Activated CD4-positive, alpha-beta T cell treated with anti-CD3 and anti-CD28 coated beads, Interleukin-2, Interleukin-6, amounts not matched to agents 100 ng/mL and 50 ng/mL, durations not matched to agents 16 hours and 8 hours (primary cell): ENCODE measurements around the gene TYW1B.
"Not testable (repeated sequence)": the region's sequence is repeated elsewhere in the genome, so short reads cannot be mapped to it uniquely, and the experiment has no call there.

Experiments used
- DNase-seq: peaks from one replicate; pipeline ENCODE4 v3.0.0-alpha.2; 2020

Gene TYW1B

DNA sequence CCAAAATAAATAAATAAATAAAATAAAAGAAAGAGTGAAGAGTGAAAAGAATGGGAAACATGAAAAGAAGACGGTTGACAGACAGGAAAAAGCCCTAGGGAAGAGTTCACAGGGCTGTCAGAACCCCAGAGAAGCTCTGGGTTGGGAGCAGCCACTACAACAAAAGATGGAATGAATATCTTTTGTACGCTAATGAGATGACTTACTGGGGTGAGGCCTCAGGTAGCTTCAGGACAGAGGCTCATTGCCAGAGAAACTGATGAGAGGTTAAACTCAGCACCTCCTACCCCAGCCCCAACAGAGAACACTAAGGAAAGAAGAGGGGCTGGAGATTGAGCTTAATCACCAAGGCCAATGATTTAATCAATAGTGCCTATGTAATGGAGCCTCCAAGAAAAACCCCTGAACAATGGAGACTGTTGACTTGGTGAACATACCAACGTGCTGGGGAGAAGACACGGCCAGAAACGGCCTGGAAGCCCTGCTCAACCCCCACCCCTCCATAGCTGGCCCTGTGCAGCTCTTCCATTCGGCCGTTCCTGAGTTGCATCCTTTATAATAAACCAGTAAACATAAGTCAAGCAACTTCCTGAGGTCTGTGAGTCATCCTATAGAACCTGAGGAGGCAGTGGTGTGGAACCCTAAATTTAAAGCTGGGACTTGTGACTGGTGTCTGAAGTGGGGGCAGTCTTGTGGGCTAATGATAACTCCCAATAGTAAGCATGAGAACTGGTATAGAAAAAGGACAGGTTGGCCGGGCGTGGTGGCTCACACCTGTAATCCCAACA is 11.4 kb downstream of the TYW1B start:
- not testable (repeated sequence) for DNase-seq

DNA sequence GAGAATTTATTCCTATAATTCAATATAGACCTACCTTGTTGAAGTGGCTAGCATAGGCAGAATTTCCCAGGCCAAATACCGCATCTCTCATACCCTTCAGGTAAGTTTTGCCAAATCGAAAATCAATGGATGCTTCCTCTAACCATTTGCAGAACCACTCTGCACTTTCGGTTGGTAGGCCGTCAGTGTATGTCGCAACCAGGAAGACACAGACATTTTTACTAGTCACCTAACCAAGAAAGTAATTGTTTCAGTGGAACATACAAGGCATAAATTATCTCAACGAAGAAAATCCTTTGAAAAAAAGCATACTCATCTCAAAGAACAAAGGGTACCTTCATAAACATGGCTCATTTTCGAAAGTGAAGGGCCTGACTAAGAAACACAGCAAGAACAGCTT is 17.6 kb downstream of the TYW1B start:
- not testable (repeated sequence) for DNase-seq

DNA sequence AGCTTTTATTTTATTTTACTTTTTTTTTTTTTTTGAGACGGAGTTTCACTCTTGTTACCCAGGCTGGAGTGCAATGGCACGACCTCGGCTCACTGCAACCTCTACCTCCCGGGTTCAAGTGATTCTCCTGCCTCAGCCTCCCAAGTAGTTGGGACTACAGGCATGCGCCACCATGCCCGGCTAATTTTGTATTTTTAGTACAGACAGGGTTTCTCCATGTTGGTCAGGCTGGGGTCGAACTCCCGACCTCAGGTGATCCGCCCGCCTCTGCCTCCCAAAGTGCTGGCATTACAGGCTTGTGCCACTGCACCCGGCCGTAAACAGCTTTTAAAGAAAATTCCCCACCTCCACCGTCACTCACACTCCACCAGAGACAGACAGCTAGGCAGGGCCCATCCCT is 19.5 kb downstream of the TYW1B start:
- DNase-seq, result not testable (repeated sequence)

DNA sequence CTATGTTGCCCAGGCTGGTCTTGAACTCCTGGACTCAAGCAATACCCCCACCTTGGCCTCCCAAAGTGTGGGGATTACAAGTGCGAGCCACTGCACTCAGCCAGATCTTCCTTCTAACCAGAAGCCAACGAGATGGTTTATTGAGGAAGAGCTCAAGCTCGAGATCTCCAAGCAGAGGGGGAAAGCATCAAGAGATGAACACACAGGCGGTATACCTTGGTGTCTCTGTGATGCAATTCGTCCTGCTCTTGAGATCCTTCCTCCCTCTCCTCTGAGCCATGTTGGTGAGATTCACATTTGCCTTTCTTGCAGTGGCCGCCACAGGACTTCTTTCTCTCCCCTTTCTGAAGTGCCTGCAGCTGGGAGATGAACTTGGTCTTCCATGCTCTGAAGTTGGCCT is 21.1 kb downstream of the TYW1B start:
- not testable (repeated sequence) for DNase-seq

DNA sequence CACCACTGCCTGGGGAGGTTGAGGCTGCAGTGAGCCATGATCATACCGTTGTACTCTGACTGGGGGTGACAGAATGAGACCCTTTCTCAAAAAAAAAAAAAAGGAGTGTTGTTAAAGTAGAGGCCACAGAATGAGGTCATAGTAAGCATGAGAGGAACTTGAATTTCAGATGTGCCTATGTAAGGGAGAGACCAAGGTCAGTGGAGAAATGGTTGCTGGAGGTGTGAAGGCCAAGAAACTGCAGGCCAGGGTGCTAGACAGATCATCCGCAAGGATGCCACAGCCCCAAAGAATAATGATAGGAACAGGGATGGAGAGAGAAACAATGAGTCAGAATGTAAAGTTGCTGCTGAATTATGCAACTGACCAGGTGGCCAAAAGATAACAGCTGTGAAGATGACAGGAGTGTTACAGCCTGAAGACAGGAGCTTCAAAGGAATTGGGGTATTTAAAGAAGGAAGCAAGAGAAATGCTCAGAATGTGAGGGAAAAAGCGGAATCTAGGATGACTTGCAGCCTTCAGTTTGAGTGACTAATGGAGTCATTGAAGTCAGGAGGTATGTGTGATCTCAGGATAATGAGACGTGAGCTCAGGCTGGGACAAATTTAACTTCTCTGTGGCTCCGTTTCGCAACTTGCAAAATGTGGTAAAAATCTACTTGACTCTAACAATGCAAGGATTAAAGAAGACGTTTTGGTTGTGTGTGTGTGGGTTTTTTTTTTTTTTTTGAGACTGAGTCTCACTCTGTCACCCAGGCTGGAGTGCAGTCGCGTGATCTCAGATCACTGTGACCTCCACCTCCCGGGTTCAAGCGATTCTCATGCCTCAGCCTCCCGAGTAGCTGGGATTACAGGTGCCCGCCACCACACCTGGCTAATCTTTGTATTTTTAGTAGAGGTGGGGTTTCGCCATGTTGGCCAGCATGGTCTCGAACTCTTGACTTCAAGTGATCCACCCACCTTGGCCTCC is 22.2 kb downstream of the TYW1B start:
- DNase-seq, result no peak

DNA sequence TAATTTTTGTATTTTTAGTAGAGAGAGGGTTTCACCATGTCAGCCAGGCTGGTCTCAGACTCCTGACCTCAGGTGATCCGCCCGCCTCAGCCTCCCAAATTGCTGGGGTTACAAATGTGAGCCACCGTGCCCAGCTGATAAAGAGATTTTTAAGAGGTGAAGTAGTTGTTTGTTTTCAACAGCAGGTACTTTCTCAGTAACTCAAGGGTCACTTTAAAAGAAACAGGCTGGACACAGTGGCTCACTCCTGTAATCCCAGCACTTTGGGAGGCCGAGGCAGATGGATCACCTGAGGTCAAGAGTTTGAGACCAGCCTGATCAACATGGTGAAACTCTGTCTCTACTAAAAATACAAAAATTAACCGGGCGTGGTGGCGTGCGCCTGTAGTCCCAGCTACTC is 24.2 kb downstream of the TYW1B start:
- not testable (repeated sequence) for DNase-seq

DNA sequence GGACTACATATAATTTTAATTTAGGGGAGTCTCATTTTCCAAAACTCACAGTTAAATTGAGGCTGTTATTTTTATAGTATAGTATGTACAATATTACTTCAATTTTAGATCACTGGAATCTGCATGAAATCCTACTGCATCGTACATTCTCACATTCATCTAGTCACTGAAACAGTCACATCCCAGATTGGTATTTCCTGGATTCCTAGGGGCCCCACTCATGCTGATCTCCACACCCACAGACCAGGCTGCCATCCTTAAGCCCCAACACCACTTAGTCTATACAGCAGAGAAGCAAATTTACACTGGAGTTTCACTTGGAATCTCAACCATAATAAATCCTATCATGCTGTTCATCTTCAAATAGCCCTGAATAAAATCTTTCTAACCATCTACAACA is 26.4 kb downstream of the TYW1B start:
- DNase-seq, result not testable (repeated sequence)

DNA sequence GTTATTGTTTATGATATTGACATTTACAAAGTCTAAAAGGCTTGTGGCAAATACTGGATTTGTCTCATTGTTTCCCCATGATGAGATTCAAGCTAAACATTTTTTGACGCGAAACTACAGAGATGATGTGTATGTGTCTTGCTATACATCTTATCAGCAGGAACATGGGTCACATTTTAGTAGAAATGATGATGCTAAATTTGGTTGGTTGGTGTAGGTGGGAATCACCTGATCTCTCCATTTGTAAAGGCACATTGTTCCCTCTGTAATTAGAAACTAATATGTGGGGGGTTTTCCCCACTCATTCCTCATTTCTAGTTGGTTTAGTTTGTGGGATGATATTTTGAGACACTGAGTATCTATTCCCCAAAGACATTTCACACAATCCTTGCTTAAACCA is 32.6 kb downstream of the TYW1B start:
- not testable (repeated sequence) for DNase-seq

DNA sequence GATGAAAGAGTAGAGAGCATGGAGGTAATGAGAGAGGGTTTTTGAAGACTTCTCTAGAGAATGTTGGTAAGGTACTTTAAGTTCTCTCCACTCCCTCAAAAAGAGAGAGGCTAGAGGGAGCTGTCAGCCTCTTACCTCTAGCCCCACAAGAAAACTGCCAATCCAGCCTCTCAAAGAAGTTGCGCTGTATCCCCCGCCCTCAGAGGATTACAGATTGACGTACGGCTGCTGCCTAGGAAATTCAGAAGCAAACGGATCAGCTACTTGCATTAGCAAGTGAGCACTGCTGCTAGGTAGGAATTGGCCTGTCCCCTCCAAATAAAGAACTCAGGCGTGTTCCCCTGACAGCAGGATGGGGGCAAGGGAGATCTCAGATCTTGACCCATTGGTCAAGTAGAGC is 34.2 kb downstream of the TYW1B start:
- DNase-seq, result no peak

DNA sequence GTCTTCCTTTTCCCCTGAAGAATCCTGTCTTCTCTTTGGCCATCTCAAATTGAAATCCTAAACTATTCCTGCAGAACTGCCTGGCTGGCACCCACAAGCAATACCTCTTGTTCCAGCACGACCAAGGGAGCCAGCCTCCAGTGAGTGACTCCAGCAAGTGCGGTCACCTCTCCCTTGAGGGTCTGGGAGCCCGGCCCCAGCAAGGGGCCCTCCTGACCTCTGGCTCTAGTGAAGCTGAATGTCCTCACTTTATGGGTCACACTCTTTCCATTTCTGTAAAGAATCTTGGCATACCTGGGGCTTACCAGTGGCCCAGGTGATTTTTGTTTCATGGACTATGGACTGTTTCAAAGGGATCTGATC is 37.3 kb downstream of the TYW1B start:
- DNase-seq, result not testable (repeated sequence)

DNA sequence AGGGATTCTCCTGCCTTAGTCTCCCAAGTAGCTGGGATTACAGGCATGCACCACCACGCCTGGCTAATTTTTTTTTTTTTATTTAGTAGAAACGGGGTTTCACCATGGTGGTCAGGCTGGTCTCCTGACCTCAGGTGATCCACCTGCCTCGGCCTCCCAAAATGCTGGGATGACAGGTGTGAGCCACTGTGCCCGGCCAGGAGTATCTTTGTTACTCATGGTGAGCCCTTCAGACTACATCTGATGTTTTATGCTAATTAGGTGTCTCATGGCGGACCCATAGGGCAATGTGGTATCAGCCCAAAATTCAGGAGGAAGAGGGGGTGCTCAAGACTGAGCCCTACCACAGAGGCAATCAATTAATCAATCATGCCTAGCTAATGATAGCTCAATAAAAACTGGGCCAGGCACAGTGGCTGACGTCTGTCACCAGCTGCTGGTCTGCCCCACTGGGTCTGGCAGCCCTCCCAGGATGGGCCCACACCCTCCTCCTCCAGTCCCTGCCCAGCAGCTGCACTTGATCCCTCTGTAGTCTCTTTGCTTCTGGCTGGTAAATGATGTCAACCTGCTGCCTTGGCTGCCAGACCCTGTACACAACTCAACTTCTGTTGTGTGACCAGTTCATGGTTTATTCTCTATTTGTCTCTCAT is 37.8 kb downstream of the TYW1B start:
- DNase-seq, result not testable (repeated sequence)

DNA sequence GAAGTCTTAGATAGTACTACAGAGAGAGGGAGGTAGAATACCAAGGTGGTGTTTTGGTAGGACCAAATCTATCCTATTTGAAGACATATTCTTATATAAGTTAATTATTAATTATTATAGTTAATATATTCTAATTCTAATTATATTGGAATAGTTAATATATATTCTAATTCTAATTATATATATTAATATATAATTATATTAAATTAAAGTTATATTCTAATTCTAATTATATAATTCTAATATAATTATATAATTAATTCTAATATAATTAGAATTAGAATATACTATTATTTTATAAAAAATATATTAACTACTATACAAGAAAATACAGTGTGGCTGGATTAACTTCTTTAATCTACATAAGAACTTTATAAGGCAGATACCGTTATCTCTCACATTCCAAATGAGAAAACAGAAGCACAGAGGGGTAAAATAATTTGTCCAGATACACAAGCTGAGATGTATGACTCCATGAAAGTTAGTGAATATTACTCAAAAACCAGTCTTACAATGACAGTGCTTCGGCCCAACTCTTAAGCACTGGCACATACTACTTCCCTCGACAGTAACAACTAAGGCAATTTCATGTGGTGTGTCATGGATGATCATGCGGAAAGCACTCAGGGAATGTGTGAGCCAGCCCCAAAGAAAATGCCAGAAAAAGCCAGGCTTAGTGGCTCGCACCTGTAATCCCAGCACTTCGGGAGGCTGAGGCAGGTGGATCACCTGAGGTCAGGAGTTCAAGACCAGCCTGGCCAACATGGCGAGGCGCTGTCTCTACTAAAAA is 42.6 kb downstream of the TYW1B start:
- DNase-seq, result no peak

DNA sequence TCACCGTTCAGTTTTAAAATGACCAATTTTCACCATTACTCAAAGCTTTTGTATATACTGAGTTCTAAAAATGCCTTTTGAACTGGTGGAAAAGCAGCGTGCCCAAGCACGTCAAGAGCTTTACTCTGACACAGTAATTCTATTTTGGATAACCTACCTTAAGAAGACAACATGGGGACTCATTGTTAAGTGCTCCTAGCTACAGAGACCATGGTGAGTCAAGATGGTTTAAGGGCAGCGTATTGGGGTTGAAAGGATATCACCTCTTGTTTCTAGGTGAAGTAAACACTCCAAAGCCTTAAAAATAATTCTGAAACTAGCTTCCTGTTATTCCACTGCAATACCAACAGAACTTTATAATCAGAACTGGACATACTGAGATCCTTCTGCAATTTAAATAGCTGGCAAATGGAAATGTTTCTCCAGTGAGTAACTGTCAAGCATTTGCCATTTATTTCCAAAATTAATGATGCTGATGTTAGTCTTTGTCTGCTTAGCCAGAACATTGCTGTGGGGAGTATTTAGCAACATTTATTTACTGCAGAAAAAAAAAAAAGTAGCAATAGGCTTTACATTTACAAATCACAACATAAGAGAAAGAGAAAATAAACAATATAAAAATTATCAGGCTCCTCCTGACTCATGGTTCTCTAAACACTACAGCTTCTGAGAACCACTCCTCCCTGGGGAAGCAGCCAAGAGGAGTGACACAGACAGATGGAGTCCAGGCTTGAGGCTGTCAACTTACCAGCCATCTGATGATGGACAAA is 44.2 kb downstream of the TYW1B start:
- DNase-seq, result not testable (repeated sequence)

DNA sequence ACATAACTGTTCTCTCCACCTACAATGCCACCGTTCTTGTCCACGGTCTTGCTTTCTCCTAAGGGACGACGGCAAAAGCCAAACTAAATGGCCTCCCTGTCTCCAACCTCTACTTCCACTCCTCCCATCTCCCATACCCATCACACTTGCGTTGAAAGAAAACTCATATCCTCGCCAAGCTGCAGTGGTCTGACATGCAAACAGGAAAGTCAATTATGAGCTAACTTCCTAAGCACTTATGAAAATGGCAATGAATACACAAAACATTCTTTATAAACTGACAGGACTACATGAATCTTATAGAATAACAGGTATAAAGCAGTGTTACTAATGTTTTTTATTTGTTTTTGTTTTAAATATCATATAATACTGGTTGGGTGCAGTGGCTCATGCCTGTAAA is 46.4 kb downstream of the TYW1B start:
- no peak for DNase-seq

DNA sequence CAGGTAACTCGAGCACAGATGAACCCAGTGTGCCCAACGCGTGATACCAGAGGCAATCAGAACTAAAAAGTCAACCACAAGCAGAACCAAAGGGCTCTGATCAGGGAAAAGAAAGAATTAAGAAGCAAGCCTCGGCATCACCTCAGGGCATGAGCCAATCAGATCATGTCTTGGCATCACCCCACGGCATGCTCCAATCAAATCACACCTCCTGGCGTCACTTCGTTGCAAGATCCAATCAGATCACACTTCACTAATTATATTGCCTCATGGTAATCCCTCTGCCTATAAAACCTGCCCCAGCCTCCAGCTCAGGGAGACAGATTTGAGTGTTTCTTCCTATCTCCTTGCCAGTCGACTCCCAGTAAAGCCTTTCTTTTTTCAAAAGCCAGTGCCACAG is 46.8 kb downstream of the TYW1B start:
- no peak for DNase-seq

DNA sequence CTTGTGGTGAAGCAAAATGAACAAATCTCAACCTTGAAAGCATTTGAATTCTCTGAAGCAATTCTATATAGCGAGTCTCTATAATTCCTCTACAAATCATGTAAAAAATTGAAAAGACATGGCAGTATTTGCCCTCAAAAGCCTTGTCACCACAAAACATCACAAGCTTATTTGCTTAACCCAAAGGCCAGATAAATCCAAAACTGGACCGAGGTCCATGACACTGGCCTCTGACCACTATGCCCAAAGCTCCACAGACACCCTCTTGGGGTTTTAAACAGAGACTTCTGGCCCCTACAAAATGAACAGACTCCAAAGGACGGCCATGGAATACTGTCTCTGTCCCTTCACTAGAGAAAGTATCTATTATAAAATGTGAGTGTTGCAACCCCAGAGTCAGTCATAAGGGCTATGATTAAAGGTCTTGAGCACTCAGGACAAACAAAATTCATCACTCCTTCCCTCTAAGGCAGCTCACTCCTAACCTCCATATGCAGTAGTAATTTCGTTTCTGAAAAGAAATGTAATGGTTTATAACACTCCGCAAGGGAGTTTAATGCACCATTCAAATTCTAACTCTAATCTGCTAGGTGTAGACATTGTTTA is 47.6 kb downstream of the TYW1B start:
- DNase-seq, result not testable (repeated sequence)

DNA sequence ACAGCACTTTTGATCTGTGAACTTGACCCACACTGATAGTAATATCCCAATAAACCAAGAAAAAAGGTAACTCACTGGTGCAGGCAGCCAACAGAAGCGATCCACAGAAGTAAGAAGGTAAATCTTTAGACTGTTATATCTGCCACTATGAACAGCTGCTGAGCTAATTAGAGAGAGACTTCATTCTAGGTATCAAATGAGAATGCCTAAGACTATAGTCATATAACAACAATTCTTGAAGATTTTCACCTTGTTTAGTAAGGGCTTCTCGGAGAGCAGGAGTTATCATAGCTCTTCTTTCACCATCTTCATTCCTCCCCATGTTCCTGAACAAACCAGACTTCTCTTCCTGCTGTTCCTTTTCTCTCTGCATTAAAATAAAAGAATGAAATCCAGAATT is 50.8 kb downstream of the TYW1B start:
- not testable (repeated sequence) for DNase-seq

DNA sequence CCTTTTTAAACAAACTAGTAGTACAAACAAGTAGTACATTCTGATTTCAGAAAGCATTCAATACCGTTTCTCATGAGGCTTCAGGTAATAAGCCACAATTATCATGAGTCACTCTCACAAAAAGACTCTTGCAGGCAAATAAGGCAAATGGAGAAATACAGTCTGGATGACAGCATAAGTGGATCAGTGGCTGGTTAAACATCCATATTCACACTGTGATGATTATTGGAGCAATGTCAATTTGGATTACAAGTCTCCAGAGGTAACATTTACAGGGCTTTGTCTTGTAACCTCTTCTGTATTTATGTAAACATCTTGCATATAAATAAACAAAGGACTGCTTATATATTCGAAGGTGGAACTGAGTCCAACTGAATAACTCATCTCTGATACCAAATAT is 55.4 kb downstream of the TYW1B start:
- DNase-seq, result not testable (repeated sequence)

DNA sequence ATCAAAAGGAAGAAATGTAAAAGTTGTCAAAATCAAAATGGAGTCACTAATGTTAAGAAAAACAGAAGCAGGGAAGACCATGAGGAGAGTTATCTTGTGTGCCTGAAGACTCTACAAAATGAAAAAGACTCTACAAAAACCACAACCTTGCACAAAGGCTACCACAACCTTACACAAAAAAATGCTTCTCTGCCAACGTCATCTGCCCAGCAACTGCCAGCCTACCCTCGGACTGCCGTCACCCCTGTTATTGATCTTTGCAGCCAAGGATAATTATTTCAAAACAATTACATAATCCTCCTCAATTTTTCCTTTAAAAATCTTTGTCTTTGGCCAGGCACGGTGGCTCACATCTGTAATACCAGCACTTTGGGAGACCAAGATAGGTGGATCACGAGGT is 61.0 kb downstream of the TYW1B start:
- DNase-seq, result not testable (repeated sequence)

DNA sequence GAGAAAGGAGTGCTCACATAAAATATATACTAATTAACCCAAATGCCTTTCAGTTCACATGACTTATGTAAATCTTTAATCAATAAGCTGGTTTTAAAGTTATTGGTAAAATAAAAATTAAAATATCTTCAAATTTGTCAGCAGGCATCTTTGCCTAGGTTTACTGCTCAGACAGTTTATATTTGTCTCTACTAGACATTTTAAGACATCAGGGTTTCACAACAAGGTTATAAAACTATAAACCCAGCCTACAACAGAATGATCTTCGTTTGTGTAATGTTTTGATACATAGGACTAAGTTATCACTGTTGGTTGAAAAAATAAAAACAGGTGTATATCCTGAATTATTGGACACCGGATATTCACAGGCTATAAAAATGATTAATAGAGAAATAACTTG is 67.4 kb downstream of the TYW1B start:
- no peak for DNase-seq

DNA sequence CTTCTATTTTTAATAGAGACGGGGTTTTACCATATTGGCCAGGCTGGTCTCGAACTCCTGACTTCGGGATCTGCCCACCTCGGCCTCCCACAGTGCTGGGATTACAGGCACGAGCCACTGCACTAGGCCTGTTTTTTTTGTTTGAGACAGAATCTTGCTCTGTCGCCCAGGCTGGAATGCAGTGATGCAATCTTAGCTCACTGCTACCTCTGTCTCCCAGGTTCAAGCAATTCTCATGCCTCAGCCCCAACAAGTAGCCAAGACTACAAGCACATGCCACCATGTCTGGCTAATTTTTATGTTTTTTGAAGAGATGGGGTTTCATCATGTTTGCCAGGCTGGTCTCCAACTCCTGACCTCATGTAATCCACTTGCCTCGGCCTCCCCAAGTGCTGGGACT is 73.7 kb downstream of the TYW1B start:
- DNase-seq, result no peak
